Choroid plexus epithelial cell (primary cell): ENCODE data around the gene CAMSAP3.

Experiments
- DNase-seq: peaks from one replicate; pipeline ENCODE4 v3.0.0-alpha.2; 2010; ENCODE audit warnings: low read depth
- H3K4me3 ChIP-seq: 2 replicates; pipeline ENCODE4 v1.5.1; 2011; ENCODE audit warnings: low read depth, mild to moderate bottlenecking, control low read depth, low read length, moderate library complexity
- TF ChIP-seq, protein P1 (sequence below): conservative IDR thresholded peaks from 2 replicates; pipeline ENCODE4 v1.5.1; 2011; ENCODE audit warnings: low read depth, mild to moderate bottlenecking, control low read depth, inconsistent platforms, low read length, moderate library complexity

Gene CAMSAP3

DNA sequence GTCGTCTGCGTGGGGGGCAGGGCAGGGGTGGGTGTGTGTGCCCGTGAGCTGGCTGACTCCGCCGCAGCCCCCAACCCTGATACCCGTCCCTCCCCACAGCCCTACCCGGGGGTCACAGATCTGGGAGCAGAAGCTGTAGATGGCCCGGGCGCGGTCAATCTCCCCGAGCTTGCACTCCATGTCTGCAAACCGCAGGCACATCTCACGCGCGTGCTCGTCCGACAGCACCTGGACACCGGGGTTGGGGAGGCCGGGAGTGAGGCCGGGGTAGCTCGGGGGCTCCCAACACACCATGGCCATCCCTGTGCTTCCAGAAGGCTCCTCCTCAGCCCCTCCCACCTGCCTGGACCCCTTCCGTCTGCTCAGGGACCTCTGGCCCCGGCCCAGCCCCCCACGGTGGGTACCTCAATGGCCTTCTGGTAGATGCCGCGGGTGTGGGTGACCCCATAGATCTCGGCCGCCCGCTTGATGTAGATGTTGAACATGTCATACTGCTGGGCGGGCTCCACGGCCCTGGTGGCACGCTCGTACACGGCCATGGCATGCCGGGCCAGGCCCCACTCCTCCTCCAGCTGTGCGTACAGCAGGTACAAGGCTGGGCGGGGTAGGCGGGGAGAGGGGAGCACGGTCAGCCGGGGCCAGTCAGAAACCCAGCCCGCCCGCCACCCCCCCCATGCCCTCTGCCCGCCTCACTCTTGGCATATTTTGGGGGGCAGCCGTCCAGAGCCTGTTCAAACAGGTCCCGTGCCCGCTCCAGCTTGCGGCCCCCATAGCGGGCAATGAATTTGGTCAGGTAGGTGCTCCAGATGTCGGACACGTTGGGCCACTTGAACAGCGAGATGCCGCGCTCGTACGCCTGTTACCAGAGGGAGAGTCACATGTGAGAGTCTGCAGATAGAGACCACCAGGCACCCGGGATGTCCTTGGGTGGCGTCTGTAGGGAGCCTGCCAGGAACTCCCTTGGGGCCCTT, 25.1 kb downstream of the CAMSAP3 start:
- H3K4me3 ChIP-seq: no peak overlapping the region
- TF ChIP-seq, protein P1, sequence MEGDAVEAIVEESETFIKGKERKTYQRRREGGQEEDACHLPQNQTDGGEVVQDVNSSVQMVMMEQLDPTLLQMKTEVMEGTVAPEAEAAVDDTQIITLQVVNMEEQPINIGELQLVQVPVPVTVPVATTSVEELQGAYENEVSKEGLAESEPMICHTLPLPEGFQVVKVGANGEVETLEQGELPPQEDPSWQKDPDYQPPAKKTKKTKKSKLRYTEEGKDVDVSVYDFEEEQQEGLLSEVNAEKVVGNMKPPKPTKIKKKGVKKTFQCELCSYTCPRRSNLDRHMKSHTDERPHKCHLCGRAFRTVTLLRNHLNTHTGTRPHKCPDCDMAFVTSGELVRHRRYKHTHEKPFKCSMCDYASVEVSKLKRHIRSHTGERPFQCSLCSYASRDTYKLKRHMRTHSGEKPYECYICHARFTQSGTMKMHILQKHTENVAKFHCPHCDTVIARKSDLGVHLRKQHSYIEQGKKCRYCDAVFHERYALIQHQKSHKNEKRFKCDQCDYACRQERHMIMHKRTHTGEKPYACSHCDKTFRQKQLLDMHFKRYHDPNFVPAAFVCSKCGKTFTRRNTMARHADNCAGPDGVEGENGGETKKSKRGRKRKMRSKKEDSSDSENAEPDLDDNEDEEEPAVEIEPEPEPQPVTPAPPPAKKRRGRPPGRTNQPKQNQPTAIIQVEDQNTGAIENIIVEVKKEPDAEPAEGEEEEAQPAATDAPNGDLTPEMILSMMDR: no peak
- DNase-seq: no peak

DNA sequence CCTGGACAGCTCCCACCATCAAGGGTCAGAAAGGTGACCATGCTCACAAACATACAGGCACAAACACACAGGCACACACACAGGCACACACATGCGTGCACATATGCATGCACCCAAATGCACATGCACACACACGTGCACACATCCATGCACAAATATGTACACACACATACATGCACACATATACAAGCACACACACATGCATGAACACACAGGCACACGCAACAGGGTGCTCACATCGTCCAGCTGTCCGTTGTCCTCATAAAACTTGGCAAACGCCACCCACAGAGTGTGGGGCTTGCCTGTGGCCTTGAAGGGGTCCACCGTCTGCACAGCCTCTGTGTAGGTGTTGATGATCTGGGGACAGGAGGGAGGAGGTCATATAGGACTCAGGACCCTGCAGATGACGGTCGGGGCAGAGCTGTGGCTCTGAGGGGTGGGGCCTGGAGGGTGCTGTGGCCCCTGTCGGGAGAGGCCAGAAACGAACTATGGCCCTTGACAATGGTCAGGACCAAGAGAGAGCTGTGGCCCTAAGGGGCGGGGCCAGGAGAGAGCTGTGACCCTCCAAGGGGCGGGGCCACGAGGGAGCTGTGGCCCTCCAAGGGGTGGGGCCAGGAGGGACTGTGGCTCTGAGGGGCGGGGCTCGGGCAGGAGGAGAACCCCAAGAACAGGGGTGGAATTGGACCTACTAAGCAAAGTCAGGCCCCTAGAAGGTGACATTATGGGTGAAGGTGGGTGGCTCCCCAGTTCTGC, 27.4 kb downstream of the CAMSAP3 start:
- TF ChIP-seq, protein P1: no peak
- H3K4me3 ChIP-seq: no peak overlapping the region
- DNase-seq: no peak

DNA sequence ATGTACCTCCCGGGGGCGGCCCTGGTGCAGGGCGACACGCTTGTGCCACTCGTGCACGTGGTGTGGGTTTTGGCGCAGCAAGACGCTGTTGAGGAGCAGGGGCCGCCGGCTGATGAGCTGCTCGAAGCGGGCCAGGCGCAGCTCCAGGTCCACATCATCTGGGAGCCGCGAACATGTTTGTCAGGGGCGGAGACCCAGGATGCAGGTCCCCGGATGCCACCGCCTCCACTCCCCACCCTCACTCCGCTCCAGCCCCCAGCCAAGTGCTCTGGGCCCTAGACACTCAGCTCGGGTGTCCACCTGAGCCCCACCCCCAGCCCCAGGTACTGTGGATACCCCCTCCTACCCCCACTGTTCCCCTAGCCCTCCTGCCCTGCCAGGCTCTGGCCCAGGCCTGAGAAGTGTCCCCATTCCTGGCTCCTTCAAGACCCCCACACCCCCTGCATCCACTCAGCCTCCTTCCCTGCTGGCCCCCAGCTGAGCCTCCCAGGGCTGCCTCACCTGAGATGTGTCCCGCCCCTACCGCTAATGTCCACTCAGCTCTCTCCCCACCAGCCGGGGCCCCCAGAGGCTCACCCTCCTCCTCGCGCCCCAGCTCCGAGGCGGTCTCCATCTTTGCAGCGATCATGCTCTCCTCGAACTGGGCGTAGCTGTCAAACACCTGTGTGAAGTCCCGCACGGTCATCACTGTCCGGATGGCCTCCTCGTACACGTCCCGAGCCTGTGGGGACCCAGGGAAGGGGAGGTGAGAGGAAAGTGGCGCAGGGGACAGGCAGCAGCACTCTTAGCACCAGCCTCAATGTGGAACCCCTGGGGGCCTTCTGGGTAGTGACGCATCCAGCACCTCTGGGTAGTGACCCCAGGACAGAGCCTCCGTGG, 28.3 kb downstream of the CAMSAP3 start:
- TF ChIP-seq, protein P1: no peak

DNA sequence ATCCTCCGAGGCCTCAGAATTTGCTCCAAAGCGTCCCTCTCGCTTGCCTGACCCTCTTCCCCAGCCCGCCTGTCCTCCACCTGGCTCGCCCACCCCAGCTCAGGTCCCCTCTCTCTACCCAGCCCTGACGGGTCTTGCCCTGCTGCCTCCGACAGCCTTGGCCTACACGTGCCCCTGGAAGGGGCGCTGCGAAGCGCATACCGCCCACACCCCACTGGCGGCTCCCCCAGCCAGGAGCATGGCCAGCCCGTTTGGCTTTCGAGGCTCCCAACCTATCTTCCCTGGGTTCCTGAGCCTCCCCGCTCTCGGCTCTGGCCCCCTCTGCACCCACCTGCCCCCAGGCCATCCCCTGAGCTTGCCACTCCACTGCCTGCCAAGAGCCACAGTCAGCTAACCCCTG, 29.1 kb downstream of the CAMSAP3 start:
- no peak overlapping the region for H3K4me3 ChIP-seq
- DNase-seq: no peak
- TF ChIP-seq, protein P1: no peak

More for the DNA sequence above, 28.3 kb downstream of the CAMSAP3 start:
- no peak overlapping the region for H3K4me3 ChIP-seq
- no peak for DNase-seq

DNA sequence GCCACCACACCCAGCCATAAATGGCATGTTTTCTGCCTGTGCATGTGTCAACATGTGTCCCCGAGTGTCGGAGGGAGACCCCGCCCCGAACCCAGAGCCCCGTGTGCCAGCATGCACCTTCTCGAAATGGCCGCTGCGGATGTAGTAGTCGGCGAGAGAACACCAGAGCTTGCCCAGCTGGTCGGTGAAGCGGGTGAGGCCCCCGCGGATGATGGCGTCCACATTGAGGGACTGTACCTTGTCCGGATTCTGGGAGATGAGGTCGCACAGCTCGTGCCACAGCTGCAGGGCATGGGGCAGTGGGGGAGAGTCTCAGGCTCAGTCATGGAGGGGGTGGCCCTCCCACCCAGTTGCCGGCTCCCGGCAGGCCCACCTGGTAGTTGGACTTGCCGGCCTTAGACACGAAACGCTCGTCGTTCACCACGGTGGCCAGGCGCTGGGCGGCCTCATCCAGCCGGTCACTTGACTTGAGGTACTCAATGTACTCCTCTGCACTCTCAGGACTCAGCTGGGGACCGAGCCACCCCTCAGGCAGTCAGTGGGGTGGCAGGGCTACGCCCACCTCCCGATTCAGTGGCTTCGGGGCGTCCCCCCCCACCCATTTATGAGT, 30.2 kb downstream of the CAMSAP3 start:
- H3K4me3 ChIP-seq: no peak overlapping the region
- DNase-seq: no peak
- TF ChIP-seq, protein P1: no peak

DNA sequence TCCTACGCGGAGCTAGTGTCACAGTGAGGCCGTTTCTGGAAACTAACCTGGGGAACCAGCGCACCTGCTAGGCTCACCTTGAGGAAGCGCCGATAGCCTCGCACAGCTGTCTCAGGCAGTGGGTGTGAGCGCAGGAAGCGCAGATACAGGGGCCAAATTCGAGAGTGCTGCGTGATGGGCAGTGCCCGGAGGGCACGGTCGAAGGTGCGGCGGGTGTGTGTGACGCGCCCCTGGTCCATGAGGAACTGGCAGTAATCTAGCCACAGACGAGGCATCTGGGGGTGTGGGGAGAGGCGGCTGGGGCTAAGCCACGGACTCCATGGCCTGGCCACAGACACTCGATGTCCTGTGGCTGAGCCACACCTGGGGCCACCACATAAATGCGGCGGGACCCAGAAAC, 31.5 kb downstream of the CAMSAP3 start:
- TF ChIP-seq, protein P1: no peak
- H3K4me3 ChIP-seq: no peak overlapping the region
- no peak for DNase-seq
